Cerebellar nuclear complex (tissue), 1 donor: ENCODE measurements around the gene PHAF1.
"Not testable (repeated sequence)": the region's sequence is repeated elsewhere in the genome, so short reads cannot be mapped to it uniquely, and the experiment has no call there.

Experiments used
- DNase-seq, 2 experiments: peaks; one replicate each; lab custom pipeline; 2025; lab: John Stamatoyannopoulos, UW

PHAF1 gene

DNA sequence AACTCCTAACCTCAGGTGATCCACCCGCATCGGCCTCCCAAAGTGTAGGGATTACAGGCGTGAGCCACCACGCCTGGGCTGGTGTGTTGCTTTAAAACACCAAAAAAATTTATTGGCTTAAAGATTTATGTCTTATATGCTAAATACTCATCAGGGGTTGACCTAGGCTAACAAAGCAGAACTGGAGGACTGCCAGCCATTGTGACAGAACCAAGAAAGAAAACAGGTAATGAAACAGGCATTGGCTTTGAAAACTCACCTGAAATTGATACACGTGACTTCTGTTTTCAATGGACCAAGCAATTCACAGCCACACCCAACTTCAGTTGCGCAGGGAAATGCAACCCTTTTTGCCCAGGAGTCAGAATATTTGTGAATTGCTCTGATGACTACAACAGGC, 4.9 kb upstream of the PHAF1 start:
- DNase-seq: no peak

DNA sequence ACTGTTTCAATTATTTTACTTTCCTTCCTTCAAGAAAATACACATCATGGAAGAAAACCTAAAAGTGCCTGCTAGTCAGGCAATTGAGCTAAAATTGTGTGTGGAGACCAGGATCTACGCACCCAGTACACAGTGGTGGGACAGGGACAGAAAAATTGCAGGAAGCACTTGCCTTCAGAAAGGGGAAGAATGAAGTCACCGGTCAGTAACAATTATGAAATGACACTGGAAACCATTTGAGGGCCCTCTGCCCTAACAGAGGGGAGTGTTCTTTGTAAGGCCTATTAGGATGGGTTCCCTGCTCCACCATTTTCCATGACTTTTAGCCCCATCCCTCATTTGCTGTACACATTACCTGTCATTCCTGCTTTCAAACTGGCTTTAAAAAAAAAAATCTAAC, 4.5 kb upstream of the PHAF1 start:
- no peak for DNase-seq

DNA sequence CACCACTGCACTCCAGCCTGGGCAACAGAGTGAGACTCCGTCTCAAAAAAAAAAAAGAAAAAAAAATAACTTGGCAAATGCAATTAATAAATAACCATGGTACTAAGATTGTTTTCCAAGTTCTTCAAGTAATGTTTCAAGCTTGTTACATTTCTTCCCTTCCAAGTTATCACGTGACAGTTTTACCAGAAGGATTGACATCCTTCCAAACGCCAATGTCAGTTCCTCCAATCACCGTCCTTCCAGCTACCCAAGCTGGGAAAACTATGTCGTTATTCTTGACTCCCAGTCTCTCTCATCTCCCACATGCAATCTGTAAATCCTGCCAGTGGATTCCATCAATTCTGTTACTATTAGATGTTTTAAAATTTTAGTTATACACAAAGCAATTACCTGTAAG, 3.9 kb upstream of the PHAF1 start:
- no peak for DNase-seq

DNA sequence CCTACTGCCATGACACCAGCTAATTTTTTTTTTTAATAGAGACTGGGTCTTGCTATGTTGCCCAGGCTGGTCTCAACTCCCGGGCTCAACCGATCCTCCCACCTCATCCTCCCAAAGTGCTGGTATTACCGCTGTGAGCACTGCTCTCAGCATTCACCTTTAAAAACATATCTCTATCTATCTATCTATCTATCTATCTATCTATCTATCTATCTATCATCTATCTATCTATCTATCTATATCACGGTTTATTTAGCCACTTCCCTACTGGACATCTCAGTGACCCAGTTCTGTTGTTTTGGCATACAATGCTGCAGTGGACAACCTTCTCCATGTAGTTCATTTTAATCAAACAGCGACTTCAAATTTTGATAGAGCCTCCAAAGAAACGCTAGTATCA, 1.3 kb upstream of the PHAF1 start:
- DNase-seq: no peak

DNA sequence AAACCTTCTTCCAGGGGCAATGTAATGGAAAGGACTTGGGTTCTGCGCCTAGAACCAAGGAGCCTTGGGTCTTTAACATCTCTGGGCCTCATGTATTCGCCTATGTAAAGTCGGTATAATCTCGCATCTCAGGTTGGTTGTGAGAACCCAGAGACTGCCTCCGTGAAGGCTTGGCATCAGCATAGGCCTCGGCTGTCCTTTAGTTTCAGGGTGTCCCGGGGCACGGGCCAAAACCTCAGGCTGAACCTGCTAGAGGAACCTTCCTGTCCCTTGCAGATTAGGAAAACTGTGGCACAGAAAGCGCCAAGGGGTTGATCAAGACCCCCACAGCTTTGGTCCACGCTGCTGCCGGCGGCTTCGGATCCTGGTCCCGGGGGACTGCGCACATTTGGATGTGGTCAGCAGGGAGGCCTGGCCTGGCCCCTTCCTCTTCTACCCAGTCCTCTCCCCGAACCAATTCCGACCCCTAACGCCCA, 772 bp upstream of the PHAF1 start:
- DNase-seq: no peak

DNA sequence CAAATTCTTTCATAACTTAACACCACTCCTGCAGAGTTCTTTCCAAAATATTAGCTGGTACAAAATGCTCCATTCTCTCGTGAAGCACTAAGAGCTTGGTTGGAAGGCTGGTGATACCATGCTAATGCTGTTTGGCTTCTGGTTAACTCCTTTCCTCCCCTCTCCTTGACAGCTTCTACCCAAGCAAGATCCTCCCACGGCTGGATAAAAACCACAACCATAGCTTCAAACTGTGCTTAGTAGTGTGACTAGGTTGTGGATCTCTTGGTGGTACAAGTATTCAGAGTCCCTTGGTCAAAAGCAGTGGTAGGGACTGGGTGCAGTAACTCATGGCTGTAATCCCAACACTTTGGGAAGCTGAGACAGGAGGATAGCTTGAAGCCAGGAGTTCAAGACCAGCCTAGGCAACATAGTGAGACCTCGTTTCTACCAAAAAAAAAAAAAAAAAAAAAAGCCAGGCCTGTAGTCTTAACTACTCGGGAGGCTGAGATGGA, 2.3 kb downstream of the PHAF1 start:
- no peak for DNase-seq

DNA sequence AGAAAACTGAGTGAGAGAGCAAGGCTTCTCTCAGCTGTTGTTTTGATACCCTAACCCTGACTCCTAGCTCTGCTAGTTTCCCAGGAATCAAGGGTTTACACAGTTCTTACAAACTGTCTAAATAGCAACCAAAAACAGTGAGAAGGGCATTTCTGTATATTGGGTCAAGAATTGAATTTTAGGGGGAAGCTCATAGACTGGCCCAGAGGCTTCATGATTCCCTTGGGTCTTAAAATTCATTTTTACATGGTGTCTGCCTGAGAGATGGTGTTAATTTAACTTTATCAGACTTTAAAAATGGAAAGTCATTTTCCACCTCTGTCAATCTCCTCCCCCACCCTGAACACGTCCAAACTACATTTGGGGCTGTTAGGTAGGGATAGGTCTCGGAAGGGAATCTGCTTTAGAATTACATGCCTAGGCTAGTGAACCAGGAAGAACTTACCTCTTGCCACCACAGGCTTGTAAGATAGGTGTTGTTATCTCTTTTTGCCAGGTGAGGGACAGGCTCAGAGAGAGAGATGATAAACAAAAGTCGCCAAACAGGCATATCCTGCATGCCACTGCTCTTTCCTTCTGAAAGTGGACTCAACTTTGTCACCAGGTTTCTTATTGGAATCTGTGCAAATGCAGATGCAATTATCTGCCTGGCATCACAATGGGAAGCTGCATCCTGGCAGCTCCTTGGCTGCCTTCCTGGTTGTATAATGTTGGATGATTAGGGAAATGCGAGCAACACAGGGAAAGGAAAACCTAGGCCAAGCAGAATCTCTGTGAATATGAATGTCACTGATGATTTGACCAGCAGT, 3.1 kb downstream of the PHAF1 start:
- no peak for DNase-seq

DNA sequence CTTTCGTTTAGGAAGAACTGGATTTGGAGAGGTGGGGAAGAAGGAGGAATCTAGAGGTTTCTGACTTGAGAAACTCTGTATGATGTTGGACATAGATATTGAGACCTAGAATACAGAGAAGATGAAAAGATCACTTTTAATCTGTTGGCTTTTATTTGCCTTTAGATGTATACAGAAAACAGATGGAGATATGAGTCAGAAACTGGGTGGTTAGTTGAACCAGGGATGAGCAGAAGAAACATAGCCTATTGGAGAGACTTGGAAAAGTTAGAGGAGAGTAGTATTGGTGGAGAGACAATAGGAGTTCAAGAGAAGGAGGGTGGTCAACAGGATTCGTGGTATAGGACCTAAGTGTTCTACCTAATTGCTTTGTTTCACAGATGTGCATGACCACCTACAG, 5.1 kb downstream of the PHAF1 start:
- DNase-seq: no peak

DNA sequence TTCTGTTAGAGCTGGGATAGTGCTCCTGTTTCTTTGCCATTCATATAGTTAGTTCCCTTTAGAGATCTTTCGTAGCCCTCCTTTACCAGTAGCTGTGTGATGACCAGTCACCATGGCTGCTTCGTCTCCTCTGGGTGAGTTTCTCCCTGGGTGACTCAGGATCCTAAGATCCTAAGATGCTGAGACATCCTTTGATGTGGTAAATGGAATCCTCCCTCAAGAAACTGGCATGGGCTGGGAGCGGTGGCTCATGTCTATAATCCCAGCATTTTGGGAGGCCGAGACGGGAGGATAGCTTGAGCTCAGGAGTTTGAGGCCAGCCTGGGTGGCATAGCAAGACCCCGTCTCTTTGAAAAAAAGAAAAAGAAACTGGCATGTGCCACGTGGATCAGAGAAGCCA, 5.9 kb downstream of the PHAF1 start:
- DNase-seq: no peak

DNA sequence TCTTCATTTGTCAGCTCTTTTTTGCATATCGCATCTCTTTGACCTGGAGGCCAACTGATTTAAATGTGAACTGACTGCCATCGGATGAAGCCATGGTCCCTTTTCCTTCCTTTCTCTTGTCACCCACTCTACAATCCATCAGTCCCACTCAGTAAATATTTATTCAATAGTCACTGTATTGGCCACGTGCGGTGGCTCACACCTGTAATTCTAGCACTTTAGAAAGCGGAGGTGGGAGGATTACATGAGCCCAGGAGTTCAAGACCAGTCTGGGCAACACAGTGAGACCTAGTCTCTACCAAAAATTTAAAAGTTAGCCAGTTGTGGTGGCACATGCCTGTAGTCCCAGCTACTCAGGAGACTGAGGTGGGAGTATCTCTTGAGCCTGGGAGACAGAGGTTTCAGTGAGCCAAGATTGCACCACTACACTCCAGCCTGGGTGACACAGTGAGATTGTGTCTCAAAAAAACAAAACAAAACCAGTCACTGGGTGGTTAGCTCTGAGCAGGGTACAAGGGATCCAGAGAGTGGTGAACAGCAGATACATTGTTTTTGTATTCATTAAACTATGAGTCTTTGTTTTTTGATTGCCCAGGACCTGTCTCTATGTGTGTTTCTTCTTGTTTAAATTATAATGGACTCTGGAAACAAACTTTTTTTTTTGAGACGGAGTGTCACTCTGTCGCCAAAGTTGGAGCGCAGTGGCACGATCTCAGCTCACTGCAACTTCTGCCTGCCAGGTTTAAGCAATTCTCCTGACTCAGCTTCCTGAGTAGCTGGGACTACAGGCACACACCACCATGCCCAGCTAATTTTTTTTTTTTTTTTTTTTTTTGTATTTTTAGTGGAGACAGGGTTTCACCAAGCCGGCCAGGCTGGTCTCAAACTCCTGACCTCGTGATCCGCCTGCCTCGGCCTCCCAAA, 6.9 kb downstream of the PHAF1 start:
- no peak for DNase-seq

DNA sequence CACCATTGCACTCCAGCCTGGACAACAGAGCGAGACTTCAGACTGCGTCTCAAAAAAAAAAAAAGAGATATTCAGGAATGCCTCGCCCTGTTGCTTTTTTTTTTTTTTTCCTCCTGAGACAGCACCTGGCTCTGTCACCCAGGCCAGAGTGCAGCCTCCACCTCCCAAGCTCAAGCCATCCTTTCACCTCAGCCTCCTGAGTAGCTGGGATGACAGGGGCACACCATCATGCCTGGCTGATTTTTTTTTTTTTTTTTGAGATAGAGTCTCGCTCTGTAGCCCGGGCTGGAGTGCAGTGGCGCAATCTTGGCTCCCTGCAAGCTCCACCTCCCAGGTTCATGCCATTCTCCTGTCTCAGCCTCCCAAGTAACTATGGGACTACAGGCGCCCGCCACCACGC, 8.0 kb downstream of the PHAF1 start:
- no peak for DNase-seq

DNA sequence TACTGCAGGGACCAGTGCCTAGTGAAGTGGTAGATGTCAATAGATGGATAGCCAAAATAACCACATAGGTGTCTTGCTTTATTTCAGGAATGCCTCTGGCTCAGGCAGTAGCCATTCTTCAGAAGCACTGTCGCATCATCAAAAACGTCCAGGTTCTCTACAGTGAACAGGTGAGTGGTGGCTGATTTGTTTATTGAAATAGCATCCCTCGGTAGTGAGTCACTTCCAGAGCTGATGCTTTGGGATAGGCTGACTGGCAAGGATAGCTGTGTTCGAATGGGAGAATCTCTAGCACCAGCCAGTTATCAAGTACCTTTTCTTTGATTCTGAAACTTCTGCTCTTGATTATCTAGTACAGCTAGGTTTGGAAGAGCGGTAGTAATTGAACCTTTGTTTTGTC, 10.3 kb downstream of the PHAF1 start:
- no peak for DNase-seq

DNA sequence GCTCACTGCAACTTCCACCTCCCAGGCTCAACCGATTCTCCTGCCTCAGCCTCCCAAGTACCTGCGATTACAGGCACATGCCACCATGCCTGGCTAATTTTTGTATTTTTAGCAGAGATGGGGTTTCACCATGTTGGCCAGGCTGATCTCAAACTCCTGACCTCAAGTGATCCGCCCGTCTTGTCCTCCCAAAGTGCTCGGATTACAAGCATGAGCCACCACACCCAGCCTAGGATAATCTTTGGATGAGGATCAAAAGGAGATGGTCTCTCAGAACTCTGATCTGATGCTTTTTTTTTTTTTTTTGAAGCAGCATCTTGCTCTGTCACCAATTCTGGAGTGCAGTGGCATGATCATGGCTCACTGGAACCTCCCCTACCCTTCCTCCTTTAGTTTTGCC, 13.1 kb downstream of the PHAF1 start:
- DNase-seq: not testable (repeated sequence)

DNA sequence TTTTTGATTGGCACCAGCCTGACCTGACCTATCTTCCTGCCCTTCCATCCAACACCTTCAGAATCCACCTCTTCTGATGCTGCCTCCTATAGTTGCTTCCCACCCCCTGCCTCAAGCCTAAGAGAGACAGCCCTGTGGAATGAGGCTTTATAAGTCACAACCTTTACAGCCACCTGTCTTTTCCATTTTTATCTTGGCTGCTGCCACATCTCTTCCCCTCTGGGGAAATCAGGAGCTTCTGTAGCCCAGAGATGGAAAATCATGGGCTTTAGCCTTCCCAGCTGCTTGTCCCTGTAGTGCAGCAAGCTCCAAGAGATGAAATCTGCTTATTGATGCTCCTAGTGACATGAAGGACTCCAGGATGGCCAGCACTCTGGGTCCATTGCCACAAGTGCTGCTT, 18.7 kb downstream of the PHAF1 start:
- no peak for DNase-seq

DNA sequence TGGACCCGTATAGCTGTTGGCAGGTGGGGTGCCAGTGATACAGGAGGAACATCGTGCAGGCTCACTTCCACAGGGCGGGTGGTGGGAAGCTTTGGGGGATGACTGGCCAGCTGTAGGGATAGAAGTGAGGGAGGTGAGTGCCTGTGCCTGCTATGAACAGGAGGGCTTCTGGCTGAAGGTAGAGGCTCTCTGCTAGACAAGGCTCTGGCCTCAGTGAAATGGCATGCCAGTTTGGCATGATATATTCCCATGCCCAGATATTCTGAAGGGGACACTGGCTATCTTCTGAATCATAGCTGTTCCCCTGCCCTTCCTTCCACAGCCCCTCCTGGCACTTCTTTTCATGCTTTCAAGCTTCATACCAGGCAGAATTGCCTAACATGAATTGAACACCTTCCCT, 19.1 kb downstream of the PHAF1 start:
- DNase-seq: no peak

DNA sequence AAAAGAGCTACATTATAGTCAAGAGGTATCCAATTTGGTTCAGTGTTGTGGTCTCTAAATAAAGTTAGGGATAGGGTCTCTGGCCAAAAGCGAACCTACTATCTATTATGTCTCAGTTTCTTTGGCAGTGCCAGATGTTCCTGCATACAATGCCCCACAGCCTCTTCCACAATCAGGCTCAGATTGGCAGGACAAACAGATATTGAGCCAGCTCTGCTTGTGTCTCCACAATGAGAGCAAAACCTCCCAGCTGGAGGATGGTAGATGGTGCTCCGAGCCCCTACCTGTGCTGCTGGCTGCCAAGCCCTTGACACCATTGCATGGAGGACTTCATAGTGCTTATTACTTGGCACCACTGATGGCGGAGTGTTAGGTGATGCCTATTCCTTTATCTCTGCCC, 19.7 kb downstream of the PHAF1 start:
- DNase-seq: no peak

DNA sequence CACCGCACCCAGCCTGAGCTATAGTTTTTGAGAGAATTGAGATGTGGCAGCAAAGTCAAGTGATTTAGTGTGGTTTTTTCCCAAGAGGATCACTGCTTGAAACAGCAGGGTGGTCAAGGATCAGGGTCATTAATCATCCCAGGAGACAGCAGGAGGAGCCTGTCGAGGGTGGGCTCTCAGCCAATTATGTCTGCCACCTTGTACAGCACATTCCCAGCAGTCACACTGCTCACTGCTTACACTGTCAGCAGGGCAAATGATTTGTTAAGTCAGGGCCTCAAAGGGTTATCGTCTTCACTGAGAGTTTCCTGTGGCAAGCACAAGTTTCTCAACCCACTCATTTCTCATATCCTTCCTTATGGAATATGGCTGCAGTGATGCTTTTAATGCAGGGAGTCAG, 27.9 kb downstream of the PHAF1 start:
- no peak for DNase-seq

DNA sequence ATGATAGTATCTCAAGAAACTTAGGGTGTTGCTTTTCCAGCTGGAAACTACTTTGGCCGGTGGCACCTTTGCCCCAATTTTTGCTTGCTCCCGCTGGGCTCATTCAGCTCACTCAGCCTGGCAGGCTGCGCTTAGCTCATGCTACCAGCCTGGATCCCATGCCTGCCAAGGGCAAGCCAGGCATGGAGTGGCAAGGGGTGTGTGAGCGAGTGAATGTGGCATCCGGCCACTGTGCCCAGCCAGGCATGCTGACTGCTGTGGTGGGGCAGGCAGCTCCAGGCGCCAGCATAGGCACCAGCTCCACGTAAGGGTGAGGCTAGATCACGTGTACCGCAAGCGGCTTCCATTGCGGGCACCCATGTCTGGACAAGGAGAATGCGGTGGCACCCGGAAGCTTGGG, 31.6 kb downstream of the PHAF1 start:
- DNase-seq: no peak

DNA sequence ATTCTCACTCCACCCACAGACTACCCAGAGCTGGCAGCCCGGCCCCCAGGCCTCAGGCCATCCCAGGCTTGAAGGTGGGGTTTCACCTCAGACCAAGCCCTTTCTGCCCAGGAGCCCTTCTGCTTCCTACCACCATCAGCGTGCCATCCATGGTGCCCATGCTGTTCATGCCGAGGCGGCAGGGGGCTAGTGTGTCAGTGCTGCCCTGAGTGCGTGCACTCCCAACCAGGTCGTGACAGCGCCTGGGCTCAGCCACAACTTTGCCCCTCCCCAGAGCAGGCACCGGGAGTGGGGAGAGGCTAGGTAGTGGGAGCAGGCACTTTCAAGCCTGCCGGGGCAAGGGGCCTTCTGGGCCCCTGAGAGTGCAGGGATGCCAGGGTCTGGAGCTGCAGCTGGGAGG, 32.6 kb downstream of the PHAF1 start:
- DNase-seq: no peak

DNA sequence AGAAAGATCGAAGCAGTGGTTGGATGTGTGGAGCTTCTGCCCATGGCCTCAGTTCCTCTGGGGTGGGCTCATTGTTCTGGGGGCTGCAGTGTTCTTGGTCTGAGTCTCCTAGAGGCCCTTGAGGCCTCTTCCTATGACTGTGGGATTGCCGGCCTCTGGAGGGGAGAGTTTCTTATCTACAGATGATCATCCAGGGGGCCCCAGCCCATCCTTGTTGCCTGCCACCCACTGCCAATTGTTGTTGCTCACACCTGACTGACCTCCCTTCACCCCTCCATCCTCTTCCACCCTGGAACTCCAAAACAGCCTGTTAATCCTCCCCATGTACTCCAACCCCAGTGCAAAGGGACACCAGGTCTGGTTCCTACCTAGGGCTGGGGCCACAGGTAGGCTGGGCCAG, 35.2 kb downstream of the PHAF1 start:
- DNase-seq: no peak

DNA sequence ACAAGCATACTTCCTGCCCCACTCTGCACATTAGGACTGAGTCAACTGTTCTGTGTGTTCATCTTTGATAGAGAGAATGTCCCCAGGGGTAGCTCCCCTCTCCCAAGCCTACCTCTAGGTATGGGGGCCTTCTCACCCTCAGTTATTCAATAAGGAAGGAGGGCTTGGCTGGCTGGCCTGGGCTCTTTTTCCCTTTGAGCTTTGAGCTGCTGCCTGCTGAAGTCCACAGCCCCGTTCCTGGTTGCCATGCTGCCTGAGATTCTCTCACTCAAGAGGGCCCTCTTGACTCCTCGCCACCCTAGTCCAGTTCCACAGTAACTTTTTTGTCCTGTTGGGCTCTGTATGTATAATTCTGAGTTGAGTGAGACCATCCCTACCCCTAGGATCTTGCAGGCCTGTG, 36.0 kb downstream of the PHAF1 start:
- no peak for DNase-seq

DNA sequence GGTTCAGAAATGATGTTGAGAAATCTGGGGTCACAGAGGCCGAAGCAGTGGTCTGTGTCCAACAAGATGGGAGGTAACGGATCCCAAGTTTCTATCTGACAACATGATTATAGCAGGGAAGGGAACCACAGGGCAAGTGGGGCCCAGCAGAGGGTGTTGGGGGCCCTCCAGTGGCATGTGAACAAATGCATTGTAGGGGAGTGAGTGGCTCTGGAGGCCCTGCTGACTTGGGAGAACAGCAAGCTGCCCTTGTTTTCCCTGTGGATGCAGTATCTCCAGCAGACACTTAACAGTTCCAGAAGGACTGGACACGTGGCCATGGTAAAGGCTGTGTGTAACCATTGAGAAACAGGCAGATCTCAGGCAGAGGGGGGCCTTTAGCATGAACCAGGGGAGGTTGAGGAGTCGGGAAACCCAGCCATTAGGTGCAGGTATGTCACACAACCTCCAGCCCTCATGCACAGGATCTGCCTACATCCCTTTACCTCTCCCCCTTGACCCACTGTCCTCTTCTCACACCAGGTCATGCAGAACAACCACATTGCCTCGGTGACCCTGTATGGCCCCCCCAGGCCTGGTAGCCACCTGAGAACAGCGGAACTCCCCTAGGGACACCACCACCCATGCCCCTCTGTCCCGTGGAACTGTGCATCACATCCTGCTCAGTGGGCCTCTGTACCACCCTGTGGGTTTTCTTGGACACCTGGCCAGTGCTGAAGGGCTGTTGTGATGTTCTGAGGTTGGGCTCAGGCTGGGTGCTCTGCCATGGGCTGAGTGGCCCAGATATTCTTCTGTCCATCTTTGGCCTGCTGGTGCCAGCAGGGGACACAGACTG, 37.0 kb downstream of the PHAF1 start:
- DNase-seq: no peak
